Activated naive CD4-positive, alpha-beta T cell treated with Interleukin-2 at 50 U/mL for 16 hours (primary cell): ENCODE results near the gene SORL1.

Experiments
- DNase-seq: peaks from one replicate; pipeline ENCODE4 v3.0.0-alpha.2; 2020

SORL1 gene

GRCh38 chr11:121665206-121665838 lies 213.2 kb downstream of the SORL1 start:
- DNase-seq = no peak

DNA sequence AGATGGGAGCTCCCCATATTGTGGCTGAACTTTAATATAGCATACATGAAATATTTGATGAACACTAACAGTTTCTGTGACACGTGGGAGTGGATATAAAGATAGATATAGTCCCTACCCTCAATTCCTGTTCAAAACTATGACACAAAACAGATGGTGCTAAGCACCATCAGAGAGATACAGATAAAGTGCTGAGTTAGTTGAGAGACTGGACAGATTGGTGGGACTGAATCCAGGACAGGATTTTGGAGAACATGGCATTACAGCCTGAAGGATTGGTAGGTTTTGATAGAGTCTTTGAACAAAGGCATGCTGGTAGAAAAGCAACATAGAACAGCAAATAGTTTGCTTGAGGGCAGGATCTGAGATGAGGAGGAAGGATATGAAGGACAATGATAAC lies 215.7 kb downstream of the SORL1 start:
- no peak for DNase-seq

DNA sequence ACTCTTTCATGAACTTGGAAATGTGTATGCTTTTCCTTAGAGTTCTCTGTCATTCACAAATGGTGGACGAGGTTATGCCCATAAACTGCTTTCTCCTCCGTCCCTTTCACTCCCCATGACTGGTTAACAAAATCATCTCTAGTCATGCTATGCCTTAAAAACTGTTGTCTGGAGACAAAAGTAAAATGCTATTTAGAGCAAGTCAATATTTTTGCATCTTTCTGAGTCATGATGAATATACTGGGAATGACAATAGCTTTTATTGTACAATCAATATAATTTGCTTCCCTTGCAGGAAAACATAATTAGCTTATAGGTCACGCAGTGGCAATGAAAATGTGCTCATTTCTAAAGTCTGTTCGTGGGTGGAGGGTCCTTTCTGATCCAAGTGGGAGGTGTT lies 217.3 kb downstream of the SORL1 start:
- DNase-seq = no peak

DNA sequence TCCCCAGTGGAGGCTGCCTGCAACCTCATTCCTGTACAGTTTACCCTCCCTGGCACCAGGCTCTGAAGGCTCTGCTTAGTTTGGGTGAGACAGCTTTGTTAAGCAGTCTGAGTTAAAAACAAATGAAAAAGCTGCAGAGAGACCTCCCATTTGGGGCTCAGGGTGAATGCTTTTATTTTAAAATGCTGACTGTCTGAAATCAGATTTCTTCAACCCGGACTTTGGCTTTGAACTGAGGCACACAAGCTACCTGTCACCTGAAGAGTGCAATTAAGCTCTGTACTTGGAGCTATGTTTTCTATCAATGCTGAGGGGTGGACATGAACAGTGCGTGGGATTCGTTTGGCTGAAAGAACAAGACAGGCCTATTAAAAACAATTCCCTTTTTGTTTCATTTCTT lies 218.2 kb downstream of the SORL1 start:
- no peak for DNase-seq

- DNase-seq = no peak
These were observed 218.7 kb downstream of the SORL1 start for GRCh38 chr11:121670805-121671282.

GRCh38 chr11:121671283-121672168 lies 219.4 kb downstream of the SORL1 start:
- DNase-seq = no peak

GRCh38 chr11:121672630-121673487 lies 220.7 kb downstream of the SORL1 start:
- no peak for DNase-seq

DNA sequence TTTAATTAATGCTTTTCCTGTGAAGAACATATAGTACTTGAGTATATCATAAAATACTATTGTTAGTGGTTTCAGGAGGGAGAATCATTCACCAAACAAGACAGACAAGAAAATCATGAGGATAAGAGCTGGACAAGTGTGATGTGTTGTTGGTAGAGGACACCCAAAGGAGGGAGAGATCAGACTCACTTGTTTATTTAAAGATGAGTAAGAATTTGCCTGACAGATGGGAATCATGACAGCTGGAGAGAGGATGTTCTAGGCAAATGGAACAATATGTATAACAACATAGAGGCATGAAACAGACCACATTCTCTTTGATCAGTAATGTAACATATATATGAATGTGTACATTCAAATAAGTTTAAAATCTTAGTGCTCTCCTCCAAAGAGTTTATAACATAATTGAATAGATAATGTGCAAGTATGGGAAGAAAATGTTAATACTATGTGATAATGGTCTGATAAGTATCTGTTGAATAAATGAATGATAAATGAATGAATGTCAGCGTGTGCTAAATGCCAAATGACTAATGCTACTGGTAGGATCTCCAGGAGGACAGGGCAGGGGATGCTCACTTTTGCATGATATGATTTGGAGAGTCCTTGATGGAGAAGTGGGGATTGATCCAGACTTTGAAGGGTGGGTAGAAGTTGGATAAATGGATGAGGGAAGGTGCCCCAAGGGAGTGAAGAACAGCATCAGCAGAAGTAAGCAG lies 229.6 kb downstream of the SORL1 start:
- no peak for DNase-seq
